ENCODE data around the gene DCUN1D3. TPM values are rescaled to one million over a fixed set of nuclear protein-coding genes. Genes with fewer than 3 reads are reported as not detected.
"Not testable (repeated sequence)": the region's sequence is repeated elsewhere in the genome, so short reads cannot be mapped to it uniquely, and the experiment has no call there.

DCUN1D3 gene
- 10 to 100 TPM in 1 of 2 donors, 1 to 10 TPM in 1; 7.2 to 16.5 TPM for total RNA-seq

- H3K4me1 ChIP-seq (replicated peaks): peaks cover 5% of the 10 kb centered on the region
- intact Hi-C loops (cut with DNase I): loop anchor here (5.0 kb wide), 1 partner anchor 48 kb away; no protein-coding TSS in a partner anchor
- DNase-seq (ENCODE audit: low spot score): peak; percentile 97
- H3K4me3 ChIP-seq: peak within 1 kb of the TSS; percentile 57 to 73
- TF ChIP-seq POLR2A (IDR thresholded peaks at IDR 0.05) (peak; percentile 80), CTCF (IDR thresholded peaks at IDR 0.05) (peak in 1 of 4 experiments; percentile 9), POLR2AphosphoS5 (IDR thresholded peaks at IDR 0.05) (peak; percentile 91)
- H3K9me3 ChIP-seq: no peaks in the 10 kb centered on the region
- H3K27me3 ChIP-seq (replicated peaks; ENCODE audit: insufficient read depth): no peaks in the 10 kb centered on the region
- under 1% methylated on average over 53 of the region's 62 CpGs for WGBS
- H3K36me3 ChIP-seq: no peaks in the 10 kb centered on the region
- H3K27ac ChIP-seq: peak within 1 kb of the TSS; percentile 97
Measured at GRCh38 chr16:20900299-20901067, at the start of gene DCUN1D3, which contains the start of gene LYRM1. Gene DCUN1D3, minus strand, starts transcription at chr16:20900358. Its CDS starts 37,820 bp downstream, at chr16:20862538. Gene LYRM1, plus strand, starts transcription at chr16:20900771. Its CDS starts 14,785 bp downstream, at chr16:20915556.

- no peak for TF ChIP-seq CTCF (IDR thresholded peaks at IDR 0.05)
- TF ChIP-seq POLR2A (IDR thresholded peaks at IDR 0.05): no peak
- TF ChIP-seq POLR2AphosphoS5 (IDR thresholded peaks at IDR 0.05): no peak
- H3K9me3 ChIP-seq: no peaks in the 10 kb centered on the region
- intact Hi-C loops (cut with DNase I): no loop called here
- 67% methylated on average over 3 of the region's 3 CpGs for WGBS
- H3K4me1 ChIP-seq (replicated peaks): no peaks in the 10 kb centered on the region
- H3K27me3 ChIP-seq (replicated peaks; ENCODE audit: insufficient read depth): no peaks in the 10 kb centered on the region
- no peaks in the 10 kb centered on the region for H3K36me3 ChIP-seq
- no peak overlapping the region for H3K27ac ChIP-seq
- DNase-seq (ENCODE audit: low spot score): no peak
- H3K4me3 ChIP-seq: no peak overlapping the region
Measured at GRCh38 chr16:20949660-20950059, 49.5 kb upstream of the DCUN1D3 start.

GRCh38 chr16:20948444-20948843 is 48.3 kb upstream of the DCUN1D3 start:
- no peak for DNase-seq (ENCODE audit: low spot score)
- TF ChIP-seq CTCF (IDR thresholded peaks at IDR 0.05) (no peak), POLR2A (IDR thresholded peaks at IDR 0.05) (no peak), POLR2AphosphoS5 (IDR thresholded peaks at IDR 0.05) (no peak)
- Histone ChIP-seq H3K36me3 (no peaks in the 10 kb centered on the region), H3K27ac (no peak overlapping the region), H3K4me3 (no peak overlapping the region), H3K27me3 (replicated peaks; ENCODE audit: insufficient read depth) (no peaks in the 10 kb centered on the region), H3K9me3 (no peaks in the 10 kb centered on the region), H3K4me1 (replicated peaks) (no peaks in the 10 kb centered on the region)
- intact Hi-C loops (cut with DNase I): no loop called here
- WGBS: 89% methylated on average over 9 of the region's 9 CpGs

GRCh38 chr16:20946015-20946629 is 46.0 kb upstream of the DCUN1D3 start:
- DNase-seq (ENCODE audit: low spot score): no peak
- no peak for TF ChIP-seq POLR2AphosphoS5 (IDR thresholded peaks at IDR 0.05)
- no peak for TF ChIP-seq POLR2A (IDR thresholded peaks at IDR 0.05)
- TF ChIP-seq CTCF (IDR thresholded peaks at IDR 0.05): no peak
- Histone ChIP-seq H3K27me3 (replicated peaks; ENCODE audit: insufficient read depth) (no peaks in the 10 kb centered on the region), H3K9me3 (no peaks in the 10 kb centered on the region), H3K4me1 (replicated peaks) (no peaks in the 10 kb centered on the region), H3K27ac (no peak overlapping the region), H3K36me3 (no peaks in the 10 kb centered on the region), H3K4me3 (no peak overlapping the region)
- WGBS: 92% methylated on average over 8 of the region's 8 CpGs
- intact Hi-C loops (cut with DNase I): no loop called here

- H3K27ac ChIP-seq; H3K4me1 ChIP-seq (replicated peaks); intact Hi-C loops (cut with DNase I); H3K27me3 ChIP-seq (replicated peaks; ENCODE audit: insufficient read depth); DNase-seq (ENCODE audit: low spot score); H3K9me3 ChIP-seq; H3K4me3 ChIP-seq; H3K36me3 ChIP-seq: not testable (repeated sequence)
- 97% methylated on average over 11 of the region's 11 CpGs for WGBS
Measured at GRCh38 chr16:20945575-20945875, 45.4 kb upstream of the DCUN1D3 start.
